Endothelial cell (in vitro differentiated cells): ENCODE measurements around the gene MVB12B. TPM values are rescaled to one million over a fixed set of nuclear protein-coding genes. Genes with fewer than 3 reads are reported as not detected.

Experiments
- DNase-seq: peaks from one replicate; pipeline ENCODE4 v3.0.0; 2021; ENCODE audit warnings: low spot score
- H3K27ac Mint-ChIP-seq: one replicate; pipeline ENCODE4 v1.8.0; 2021; ENCODE audit warnings: mixed read lengths, inconsistent platforms; ENCODE audit not compliant: unreplicated experiment
- H3K27me3 Mint-ChIP-seq: one replicate; pipeline ENCODE4 v1.8.0; 2021; ENCODE audit warnings: mild to moderate bottlenecking, moderate library complexity, mixed read lengths, inconsistent platforms; ENCODE audit not compliant: unreplicated experiment
- H3K36me3 Mint-ChIP-seq: one replicate; pipeline ENCODE4 v1.8.0; 2021; ENCODE audit warnings: mild to moderate bottlenecking, low read depth, mixed read lengths, inconsistent platforms; ENCODE audit not compliant: unreplicated experiment
- H3K4me1 Mint-ChIP-seq: one replicate; pipeline ENCODE4 v1.8.0; 2021; ENCODE audit warnings: mild to moderate bottlenecking, mixed read lengths, inconsistent platforms; ENCODE audit not compliant: unreplicated experiment
- H3K4me3 Mint-ChIP-seq: one replicate; pipeline ENCODE4 v1.8.0; 2021; ENCODE audit warnings: mild to moderate bottlenecking, mixed read lengths, inconsistent platforms; ENCODE audit not compliant: unreplicated experiment
- H3K9me3 Mint-ChIP-seq: one replicate; pipeline ENCODE4 v1.8.0; 2021; ENCODE audit warnings: mixed read lengths, inconsistent platforms; ENCODE audit not compliant: unreplicated experiment
- CTCF ChIP-seq: fragments of 200-600 bp; sonication (generic); IDR thresholded peaks from one replicate; pipeline ENCODE4 v1.5.0; 2021; ENCODE audit warnings: antibody characterized with exemption; ENCODE audit not compliant: unreplicated experiment
- total RNA-seq: library from RNA; stranded (reverse); fragmentation: NEBNext Ultra II Directional; extraction: Animal tissue kit (Norgen Biotek cat#: 25700); gene quantifications from one replicate; pipeline ENCODE4 v1.2.1, GENCODE V29; 2021; ENCODE audit not compliant: unreplicated experiment

The MVB12B gene
- total RNA-seq, 1 donor from 2014 or later, result 18.8 TPM

- no peak for DNase-seq
- Mint-ChIP-seq H3K27me3 (no peaks in the 10 kb centered on the region), H3K4me1 (no peaks in the 10 kb centered on the region), H3K27ac (no peak overlapping the region), H3K9me3 (no peaks in the 10 kb centered on the region), H3K4me3 (no peak overlapping the region), H3K36me3 (no peaks in the 10 kb centered on the region)
- no peak for TF ChIP-seq CTCF
Measured at GRCh38 chr9:126304207-126304970, 22.2 kb upstream of the MVB12B start.

- DNase-seq, result no peak
- H3K9me3 Mint-ChIP-seq, result no peaks in the 10 kb centered on the region
- H3K4me3 Mint-ChIP-seq, result no peak overlapping the region
- TF ChIP-seq CTCF, result no peak
- no peaks in the 10 kb centered on the region for H3K4me1 Mint-ChIP-seq
- no peaks in the 10 kb centered on the region for H3K27me3 Mint-ChIP-seq
- H3K36me3 Mint-ChIP-seq, result no peaks in the 10 kb centered on the region
- H3K27ac Mint-ChIP-seq, result no peak overlapping the region
Measured at GRCh38 chr9:126304971-126305320, 21.7 kb upstream of the MVB12B start.

GRCh38 chr9:126306071-126306647 is 20.5 kb upstream of the MVB12B start:
- Mint-ChIP-seq H3K4me3 (no peak overlapping the region), H3K9me3 (no peaks in the 10 kb centered on the region), H3K36me3 (no peaks in the 10 kb centered on the region), H3K27ac (no peak overlapping the region), H3K27me3 (no peaks in the 10 kb centered on the region), H3K4me1 (no peaks in the 10 kb centered on the region)
- TF ChIP-seq CTCF, result no peak
- DNase-seq, result no peak

GRCh38 chr9:126307322-126308061 is 19.1 kb upstream of the MVB12B start:
- no peak for TF ChIP-seq CTCF
- H3K9me3 Mint-ChIP-seq, result no peaks in the 10 kb centered on the region
- H3K4me3 Mint-ChIP-seq, result no peak overlapping the region
- H3K36me3 Mint-ChIP-seq, result no peaks in the 10 kb centered on the region
- no peaks in the 10 kb centered on the region for H3K27me3 Mint-ChIP-seq
- no peak for DNase-seq
- H3K4me1 Mint-ChIP-seq, result no peaks in the 10 kb centered on the region
- H3K27ac Mint-ChIP-seq, result no peak overlapping the region
